Esophagus muscularis mucosa (tissue), 4 donors: Measurements from ENCODE around the gene L1CAM.

Experiments used
- CTCF ChIP-seq, 3 experiments: fragments of 200-600 bp in 2 of 3; fragments of 450-650 bp in 1 of 3; sonication (generic) in 2 of 3; IDR thresholded peaks; one replicate each; pipeline ENCODE4 v1.5.1; 2017 to 2019; ENCODE audit warnings: antibody characterized with exemption in 3 of 3, mild to moderate bottlenecking in 2 of 3, moderate library complexity in 1 of 3
- EP300 ChIP-seq: sonication (generic); formaldehyde crosslinking; IDR thresholded peaks from one replicate; pipeline ENCODE4 v1.6.1; 2017; ENCODE audit warnings: antibody characterized with exemption
- POLR2A ChIP-seq: fragments of 450-650 bp; IDR thresholded peaks from one replicate; pipeline ENCODE4 v1.6.1; 2017; ENCODE audit warnings: antibody characterized with exemption, moderate library complexity, mild to moderate bottlenecking, low read depth

- TF ChIP-seq CTCF (IDR thresholded peaks at IDR 0.05) = no peak
- TF ChIP-seq EP300 = no peak
- TF ChIP-seq POLR2A = no peak
Observed at GRCh38 chrX:153824348-153824747, 61.6 kb downstream of the L1CAM start.
